GM12891 (cell line): Measurements from ENCODE around the gene TRIM26.

Experiments used
- POLR2A ChIP-seq: IDR thresholded peaks from 2 replicates; pipeline ENCODE4 v1.6.1; 2011; ENCODE audit warnings: low read depth, low read length, control low read depth
- POLR2AphosphoS5 ChIP-seq: IDR thresholded peaks from 2 replicates; pipeline ENCODE4 v1.6.1; 2011; ENCODE audit warnings: low read depth, low read length, control low read depth
- POU2F2 ChIP-seq: IDR thresholded peaks from 2 replicates; pipeline ENCODE4 v1.6.1; 2011; ENCODE audit warnings: low read depth, mild to moderate bottlenecking, control low read depth, low read length, moderate library complexity
- TAF1 ChIP-seq: IDR thresholded peaks from 2 replicates; pipeline ENCODE4 v1.6.1; 2011; ENCODE audit warnings: low read depth, low read length, control low read depth

GRCh38 chr6:30180145-30180544 is 33.1 kb downstream of the TRIM26 start:
- TF ChIP-seq POLR2A (no peak), POLR2AphosphoS5 (no peak), TAF1 (no peak), POU2F2 (no peak)
